HCT116 (cell line): Measurements from ENCODE around the gene SPATS2L. TPM values are rescaled to one million over a fixed set of nuclear protein-coding genes. Genes with fewer than 3 reads are reported as not detected.

ENCODE experiments used
- ATAC-seq: fragments of 200-7000 bp; cut with Tn5 transposase; 2 replicates; pipeline ENCODE4 v1.9.1; 2020; ENCODE audit warnings: mild to moderate bottlenecking, moderate library complexity
- BruUV-seq: library from RNA; stranded (reverse); fragments of 400-500 nt; replicated peaks from 2 replicates; lab custom pipeline; 2021; lab: Mats Ljungman, UMichigan
- CTCF ChIA-PET: fragments of 300-600 bp; sonication (Branson Sonifier 250); formaldehyde crosslinking; loops from one replicate; lab custom pipeline; 2021; ENCODE audit warnings: antibody characterized with exemption; lab: Charles Lee
- POLR2A ChIA-PET: fragments of 300-600, 350-600 bp; sonication (Branson Sonifier 250); formaldehyde crosslinking; loops from one replicate; lab custom pipeline; 2021; ENCODE audit warnings: antibody characterized with exemption; lab: Charles Lee
- RAD21 ChIA-PET, 2 experiments: fragments of 300-600 bp; sonication (Branson Sonifier 250); formaldehyde crosslinking; loops; one replicate each; lab custom pipeline; 2023; ENCODE audit warnings: low total read pairs in 2 of 2; ENCODE audit not compliant: uncharacterized antibody in 2 of 2, unreplicated experiment in 2 of 2, low non-redundant PET in 1 of 2; lab: Charles Lee
- DNase-seq: peaks from one replicate; pipeline ENCODE4 v3.0.0-alpha.2; 2010; ENCODE audit warnings: low read depth, low spot score
- H2AFZ ChIP-seq: fragments of 200-600 bp; shearing (Covaris generic), sonication (generic); 2 replicates; pipeline ENCODE4 v1.6.1; 2017; ENCODE audit warnings: low read depth, mixed run types, mixed read lengths, antibody characterized with exemption, low read length; ENCODE audit not compliant: poor library complexity, severe bottlenecking
- H3K27ac ChIP-seq: 2 replicates; pipeline ENCODE4 v1.5.1; 2012; ENCODE audit warnings: low read depth, low read length
- H3K27me3 ChIP-seq: fragments of 200-600 bp; sonication (generic); 2 replicates; pipeline ENCODE4 v1.6.1; 2016; ENCODE audit warnings: mixed run types, low read length, mixed read lengths; ENCODE audit not compliant: insufficient read depth
- H3K36me3 ChIP-seq, 2 experiments: fragments of 200-500 bp in 1 of 2; fragments of 200-600 bp in 1 of 2; sonication (Bioruptor generic) in 1 of 2; sonication (generic) in 1 of 2; 2 replicates each; pipeline versions ENCODE4 v1.5.1 to v1.6.1; 2014 to 2016; ENCODE audit warnings: low read length in 2 of 2, inconsistent platforms in 1 of 2, mixed read lengths in 1 of 2, mixed run types in 1 of 2; ENCODE audit not compliant: insufficient read depth in 2 of 2, control insufficient read depth in 1 of 2
- H3K4me1 ChIP-seq, 2 experiments: fragments of 200-600 bp in 1 of 2; sonication (generic) in 1 of 2; 2 replicates each; pipeline versions ENCODE4 v1.5.1 to v1.6.1; 2012 to 2017; ENCODE audit warnings: low read length in 2 of 2, inconsistent platforms in 1 of 2, mild to moderate bottlenecking in 1 of 2, mixed read lengths in 1 of 2, mixed run types in 1 of 2, moderate library complexity in 1 of 2; ENCODE audit not compliant: insufficient read depth in 2 of 2, control insufficient read depth in 1 of 2
- H3K4me2 ChIP-seq: fragments of 200-600 bp; sonication (generic); 2 replicates; pipeline ENCODE4 v1.6.1; 2017; ENCODE audit warnings: mixed run types, low read length, mixed read lengths
- H3K4me3 ChIP-seq, 2 experiments: fragments of 200-600 bp in 1 of 2; sonication (generic) in 1 of 2; replicated peaks in 1 of 2; 2 replicates each; pipeline ENCODE4 v1.5.1; 2011 to 2016; ENCODE audit warnings: low read length in 2 of 2, control low read depth in 1 of 2, low read depth in 1 of 2, mild to moderate bottlenecking in 1 of 2, mixed read lengths in 1 of 2, mixed run types in 1 of 2
- H3K79me2 ChIP-seq: fragments of 200-600 bp; sonication (generic); 2 replicates; pipeline ENCODE4 v1.6.1; 2017; ENCODE audit warnings: mild to moderate bottlenecking, mixed run types, low read length, moderate library complexity, mixed read lengths; ENCODE audit not compliant: insufficient read depth
- H3K9ac ChIP-seq: fragments of 200-600 bp; sonication (generic); 2 replicates; pipeline ENCODE4 v1.6.1; 2016; ENCODE audit warnings: low read length, mixed read lengths
- H3K9me2 ChIP-seq: fragments of 200-600 bp; sonication (generic), shearing (Covaris generic); 2 replicates; pipeline ENCODE4 v1.6.1; 2017; ENCODE audit warnings: mixed run types, mild to moderate bottlenecking, moderate library complexity; ENCODE audit not compliant: insufficient read depth
- H3K9me3 ChIP-seq, 2 experiments: fragments of 200-500 bp in 1 of 2; fragments of 200-600 bp in 1 of 2; sonication (Bioruptor generic) in 1 of 2; sonication (generic) in 1 of 2; 2 replicates each; pipeline ENCODE4 v1.6.1; 2014 to 2017; ENCODE audit warnings: low read length in 2 of 2, mixed read lengths in 2 of 2, inconsistent platforms in 1 of 2, low read depth in 1 of 2, mild to moderate bottlenecking in 1 of 2, mixed run types in 1 of 2, moderate library complexity in 1 of 2; ENCODE audit not compliant: control insufficient read depth in 1 of 2, insufficient read depth in 1 of 2
- H4K20me1 ChIP-seq: fragments of 200-600 bp; sonication (generic), shearing (Covaris generic); 2 replicates; pipeline ENCODE4 v1.6.1; 2017; ENCODE audit warnings: mixed run types, mild to moderate bottlenecking, moderate library complexity; ENCODE audit not compliant: insufficient read depth
- CBX3 ChIP-seq: IDR thresholded peaks from 2 replicates; pipeline ENCODE4 v1.6.1; 2012; ENCODE audit warnings: low read depth
- CTCF ChIP-seq, 3 experiments: fragments of 200-600 bp in 1 of 3; sonication (generic) in 1 of 3; IDR thresholded peaks in 2 of 3; conservative IDR thresholded peaks in 1 of 3; 2 replicates each; pipeline ENCODE4 v1.5.1; 2012 to 2017; ENCODE audit warnings: low read depth in 2 of 3, low read length in 2 of 3, antibody characterized with exemption in 1 of 3, borderline replicate concordance in 1 of 3, control low read depth in 1 of 3, mild to moderate bottlenecking in 1 of 3, mixed read lengths in 1 of 3, mixed run types in 1 of 3, moderate library complexity in 1 of 3; ENCODE audit not compliant: insufficient read depth in 1 of 3
- FOSL1 ChIP-seq: IDR thresholded peaks from 2 replicates; pipeline ENCODE4 v1.6.1; 2012; ENCODE audit warnings: low read depth
- POLR2A ChIP-seq: IDR thresholded peaks from 2 replicates; pipeline ENCODE4 v1.7.0; 2011; ENCODE audit warnings: borderline replicate concordance; ENCODE audit not compliant: insufficient read depth, insufficient read length; ENCODE audit errors: extremely low read depth
- RAD21 ChIP-seq: IDR thresholded peaks from 2 replicates; pipeline ENCODE4 v1.6.1; 2012; ENCODE audit warnings: low read depth, mild to moderate bottlenecking
- SIN3A ChIP-seq: IDR thresholded peaks from 2 replicates; pipeline ENCODE4 v1.6.1; 2012; ENCODE audit warnings: low read depth
- ZNF274 ChIP-seq: fragments of 200-500 bp; sonication (Bioruptor generic); IDR thresholded peaks from 2 replicates; pipeline ENCODE4 v1.6.1; 2014; ENCODE audit warnings: mild to moderate bottlenecking, low read depth, low read length, inconsistent platforms
- intact Hi-C: fragments of 100-400 bp; cut with micrococcal nuclease; formaldehyde crosslinking; loops from 2 replicates; pipeline ENCODE4 v1.10.0; 2022
- total RNA-seq: library from RNA; stranded (reverse); gene quantifications from one replicate; pipeline ENCODE4 v1.2.1, GENCODE V29; 2021; ENCODE audit not compliant: unreplicated experiment

SPATS2L gene
- total RNA-seq, 1 experiment from 2014 or later = 87.1 TPM

GRCh38 chr2:200308546-200309295, 2.2 kb downstream of the SPATS2L start:
- ChIA-PET RAD21 (no interaction called here), CTCF (no interaction called here), POLR2A (interaction anchor here (0.7 kb wide), 1 partner anchor 110 kb away, joined by 3 read pairs; no protein-coding TSS in a partner anchor)
- Histone ChIP-seq H3K27me3 (no peaks in the 10 kb centered on the region), H3K9me2 (no peaks in the 10 kb centered on the region), H3K36me3 (no peaks in the 10 kb centered on the region), H3K4me2 (peak overlapping the region; percentile 79), H3K4me3 (peak overlapping the region in 1 of 2 experiments; percentile 64; a peak in 2 of 4 replicates), H3K9me3 (no peaks in the 10 kb centered on the region), H2AFZ (no peak overlapping the region), H3K9ac (peak overlapping the region; percentile 76), H3K79me2 (peaks cover 66% of the 10 kb centered on the region), H4K20me1 (no peaks in the 10 kb centered on the region), H3K4me1 (peaks cover 24 to 54% of the 10 kb centered on the region in 2 experiments), H3K27ac (peak overlapping the region; percentile 84; the same call in 1 of the 2 replicates)
- TF ChIP-seq CTCF (IDR thresholded peaks at IDR 0.05 in 2 of 3, conservative IDR thresholded peaks at IDR 0.05 in 1 of 3; ENCODE audit: borderline replicate concordance in 1 of 3, insufficient read depth in 1 of 3, low read depth in 2 of 3, low read length in 2 of 3) (peak in 2 of 3 experiments; percentile 13 to 29; a peak in 1 of 6 replicates), CBX3 (0 out of 2 replicates have a peak, but pooled peaks have one; percentile 11), FOSL1 (0 out of 2 replicates have a peak, but pooled peaks have one; percentile 7), RAD21 (peak; percentile 54), SIN3A (0 out of 2 replicates have a peak, but pooled peaks have one; percentile 13), ZNF274 (no peak), POLR2A (no peak)
- intact Hi-C loops = loop anchor here (5.0 kb wide), 1 partner anchor 164 kb away; no protein-coding TSS in a partner anchor
- ATAC-seq (no peak), DNase-seq (no peak)
- no TSS peak for BruUV-seq
